Activated CD4-positive, CD25-positive, alpha-beta regulatory T cell (primary cell): Measurements from ENCODE around the gene MGLL.

ENCODE experiments used
- DNase-seq, 4 experiments: peaks; one replicate each; lab custom pipeline; 2025; lab: John Stamatoyannopoulos, UW

The MGLL gene

DNA sequence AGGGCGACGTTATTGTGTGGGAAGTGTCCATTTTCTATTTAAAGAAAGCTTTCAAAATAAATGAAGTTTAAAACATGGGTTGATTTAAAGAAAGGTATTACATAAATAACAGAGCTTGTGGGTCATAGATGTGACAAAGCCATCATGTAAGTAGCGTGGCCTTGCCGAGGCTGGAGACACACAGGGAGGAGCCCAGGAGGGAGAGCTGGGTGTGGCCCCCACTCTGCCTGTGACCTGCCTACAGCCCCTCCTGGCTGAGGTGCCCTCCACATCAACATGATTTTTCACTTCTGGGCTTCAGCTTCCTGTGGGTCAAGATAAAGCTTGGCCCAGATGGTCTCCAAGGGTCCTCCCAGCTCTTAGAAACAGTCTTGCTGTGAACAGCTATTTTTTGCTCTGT lies 12.5 kb upstream of the MGLL start:
- no peak for DNase-seq

DNA sequence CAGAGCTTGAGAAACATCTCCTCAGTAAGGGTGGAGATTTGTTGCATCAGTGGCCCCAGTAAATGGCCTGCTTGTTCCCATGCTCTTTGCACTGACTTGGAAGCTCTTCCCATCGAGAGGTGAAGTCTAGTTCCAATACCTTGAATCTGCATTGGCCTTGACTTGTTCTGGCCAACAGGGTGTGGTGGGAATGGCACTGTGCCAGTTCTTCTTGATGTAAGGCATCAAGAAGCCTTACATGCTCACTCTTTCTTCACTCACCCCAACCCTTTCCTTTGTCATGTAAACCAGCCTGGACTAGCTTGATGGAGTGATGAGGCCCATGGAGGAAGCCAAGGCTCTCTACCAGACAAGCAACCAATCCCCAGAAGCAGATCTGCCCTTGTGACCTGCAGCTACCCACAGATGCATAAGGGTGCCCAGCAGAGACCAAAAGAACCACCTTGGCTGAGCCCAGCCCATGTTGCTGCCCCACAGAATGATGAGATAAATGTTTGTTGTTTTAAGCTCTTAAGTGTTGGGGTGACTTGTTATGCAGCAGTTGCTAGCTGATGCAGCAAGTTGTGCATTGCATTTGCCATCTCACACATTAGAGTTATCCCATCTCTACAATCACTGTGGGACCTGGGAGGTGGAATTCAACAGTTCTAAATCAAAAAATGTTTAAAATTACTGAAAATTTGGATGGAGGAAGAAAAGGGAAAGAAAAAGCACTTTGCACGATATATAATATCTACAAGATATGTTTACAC lies 11.1 kb upstream of the MGLL start:
- DNase-seq: no peak

DNA sequence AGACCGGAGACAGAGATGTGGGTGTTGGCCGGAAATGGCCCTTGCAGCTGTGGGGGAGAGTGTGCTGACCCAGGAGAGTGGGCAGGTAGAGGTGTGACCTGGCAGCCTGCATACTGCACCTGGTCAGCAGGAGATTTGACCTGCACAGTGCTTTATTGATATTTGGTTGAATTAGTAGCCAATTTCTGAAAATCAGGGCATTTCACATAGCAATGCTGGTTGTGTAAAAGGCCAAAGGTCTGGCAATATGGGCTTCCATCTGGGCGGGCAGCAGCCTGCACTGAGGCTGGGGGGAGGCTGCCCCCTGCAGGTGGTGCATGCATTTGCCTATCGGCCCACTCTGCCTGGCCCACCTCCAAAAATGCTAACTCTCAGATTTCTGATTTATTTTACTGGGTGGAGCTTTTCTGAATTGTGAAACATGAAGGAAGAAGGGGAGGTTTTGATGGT lies 9.4 kb upstream of the MGLL start:
- no peak for DNase-seq

DNA sequence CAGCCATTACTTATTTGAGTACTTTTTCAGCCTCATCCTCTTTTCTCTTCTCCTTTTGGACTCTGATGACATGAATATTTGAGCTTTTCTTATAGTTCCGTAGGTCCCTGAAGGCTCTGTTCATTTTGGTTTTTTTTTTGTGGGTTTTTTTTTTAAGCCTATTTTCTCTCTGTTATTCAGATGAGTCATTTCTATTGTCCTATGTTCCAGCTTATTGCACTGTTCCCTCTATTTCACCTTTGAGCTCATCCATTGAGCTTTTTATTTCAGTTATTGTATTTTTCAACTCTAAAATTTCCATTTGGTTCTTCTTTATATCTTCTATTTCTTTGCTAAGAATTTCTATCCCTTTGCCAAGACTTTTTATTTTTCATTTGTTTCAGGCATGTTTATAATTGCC lies 7.2 kb upstream of the MGLL start:
- no peak for DNase-seq

DNA sequence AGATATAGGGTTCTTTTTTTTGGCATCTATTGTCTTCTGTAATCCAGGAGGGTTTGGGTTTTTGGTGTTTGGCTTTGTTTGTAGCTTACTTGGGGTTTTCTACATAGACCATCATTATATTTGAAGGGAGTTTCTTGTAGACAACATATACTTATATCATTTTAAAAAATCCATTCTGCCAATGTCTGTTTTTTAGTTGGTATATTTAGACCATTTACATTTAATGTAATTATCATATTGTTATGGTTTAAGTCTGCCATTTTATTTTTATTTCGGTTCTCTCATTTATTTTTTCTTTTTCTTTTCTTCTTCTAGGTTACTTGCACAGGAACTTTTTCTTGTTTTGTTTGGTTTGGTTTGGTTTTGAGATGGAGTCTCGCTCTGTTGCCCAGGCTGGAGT lies 5.5 kb upstream of the MGLL start:
- DNase-seq: no peak

DNA sequence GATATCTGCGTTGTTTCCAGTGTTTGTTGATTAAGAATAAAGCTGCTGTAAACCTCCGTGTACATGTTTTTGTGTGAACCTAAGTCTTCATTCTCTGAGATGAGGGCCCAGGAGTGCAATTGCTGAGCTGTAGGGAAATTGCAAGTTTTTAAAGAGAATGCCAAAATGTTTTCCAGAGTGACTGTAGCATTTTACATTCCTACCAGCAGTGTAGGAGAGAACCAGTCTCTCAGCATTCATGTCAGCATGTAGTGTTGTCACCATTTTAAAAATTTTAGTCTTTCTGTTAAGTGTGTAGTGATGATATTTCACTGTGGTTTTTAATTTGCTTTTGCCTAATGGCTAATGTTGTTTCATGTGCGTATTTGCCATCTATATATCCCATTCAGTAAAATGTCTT lies 3.4 kb upstream of the MGLL start:
- DNase-seq: no peak

DNA sequence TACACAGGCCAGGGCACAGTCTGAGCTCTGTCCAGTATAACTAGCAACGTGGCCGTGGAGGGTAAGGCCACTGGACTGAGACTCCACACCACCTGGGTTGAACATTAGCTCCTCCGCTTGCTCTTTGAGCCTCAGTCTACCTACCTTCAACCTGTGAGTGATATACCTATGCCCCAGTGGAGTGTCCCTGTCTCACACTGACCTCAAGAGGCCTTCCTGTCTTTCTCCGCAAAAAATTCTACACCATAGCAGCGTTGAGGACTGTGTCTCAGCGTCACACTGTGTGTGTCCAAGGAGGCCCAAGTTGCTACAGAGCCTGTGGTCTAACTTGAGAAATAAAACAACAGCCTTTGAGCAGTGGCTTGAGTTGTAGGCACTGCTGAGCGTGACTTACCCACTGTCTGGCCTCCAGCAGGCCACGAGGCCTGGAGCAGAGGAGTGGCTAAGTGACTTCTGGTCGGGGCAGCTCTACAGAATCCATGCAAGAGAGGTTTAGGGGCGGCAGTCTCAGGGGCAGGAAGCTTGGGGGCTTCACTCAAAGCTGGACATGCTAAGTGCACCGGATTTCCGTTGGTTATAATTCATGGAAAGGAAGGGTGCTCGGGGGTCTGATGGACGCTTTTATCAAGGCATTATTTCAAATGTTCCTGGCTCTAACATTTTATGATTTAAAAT lies 2.0 kb upstream of the MGLL start:
- no peak for DNase-seq

DNA sequence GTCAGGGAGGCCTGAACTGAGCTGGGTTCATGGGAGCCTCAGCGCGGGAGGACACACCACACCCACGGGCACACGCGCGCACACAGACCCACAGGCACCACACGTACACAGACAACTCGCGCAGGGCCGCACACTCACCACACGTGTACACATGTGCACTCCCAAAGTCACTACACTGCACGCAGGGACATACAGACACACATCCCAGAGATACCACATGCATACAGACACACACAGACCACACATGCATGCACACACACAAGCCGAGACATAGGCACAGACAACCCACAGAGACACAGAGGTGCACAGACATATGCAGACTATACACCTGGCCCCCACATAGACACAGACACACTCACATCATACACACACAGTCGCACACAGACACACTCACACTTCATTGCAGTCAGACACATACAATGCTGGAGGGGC lies 1.1 kb upstream of the MGLL start:
- no peak for DNase-seq

DNA sequence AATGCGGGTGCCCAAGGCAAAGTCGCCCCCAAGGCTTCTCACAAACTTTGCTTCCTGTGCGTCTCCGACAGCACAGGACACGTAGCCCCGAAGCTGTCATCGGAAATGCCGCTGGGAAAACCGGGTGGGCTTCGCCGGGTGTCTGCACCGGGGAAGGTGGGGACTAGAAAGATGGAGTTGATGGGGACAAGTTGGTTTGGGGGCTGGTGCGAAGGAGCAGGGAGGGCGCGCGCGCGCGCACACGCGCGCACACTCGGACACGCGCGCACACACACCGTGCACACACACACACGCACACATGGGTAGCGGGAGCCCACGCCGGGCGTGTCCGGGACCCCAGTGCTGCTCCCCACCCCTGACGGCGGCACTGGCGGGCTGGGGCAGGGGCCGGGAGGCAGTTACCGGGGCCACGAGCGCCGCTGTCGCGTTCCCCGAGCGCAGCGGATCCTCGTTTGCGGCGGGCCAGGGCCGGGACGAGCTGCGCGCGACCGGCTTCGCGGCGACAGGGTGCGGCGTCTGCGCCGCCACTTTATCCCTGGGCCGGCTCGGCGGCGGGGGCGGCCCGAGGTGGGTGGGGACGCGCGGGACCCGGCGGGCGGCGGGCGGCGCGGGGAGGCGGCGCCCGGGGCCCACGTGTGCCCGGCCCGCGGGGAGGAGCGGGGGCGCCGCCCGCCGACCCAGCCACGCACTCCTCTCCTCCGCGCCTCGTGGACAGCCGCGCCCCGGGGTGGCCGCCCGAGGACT lies 539 bp upstream of the MGLL start:
- no peak for DNase-seq

DNA sequence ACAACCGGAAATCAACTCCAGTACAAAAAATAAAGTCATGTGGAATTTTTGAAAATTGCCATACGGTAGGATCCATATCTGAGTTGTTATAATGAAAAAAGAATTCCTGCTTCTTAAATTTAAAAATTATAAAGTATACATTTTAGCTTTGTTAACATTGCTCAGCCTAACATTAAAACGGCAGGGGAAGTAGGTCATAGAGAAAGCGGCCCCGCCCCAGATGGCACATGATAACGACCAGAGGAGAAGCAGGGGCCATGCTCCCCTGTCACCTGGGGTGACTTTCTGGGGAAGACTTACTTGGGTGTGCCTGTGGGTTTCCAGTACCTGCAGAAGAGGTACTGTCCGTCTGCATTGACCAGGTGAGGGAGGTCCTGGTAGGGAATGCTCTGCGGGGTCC lies 921 bp downstream of the MGLL start:
- DNase-seq: no peak

DNA sequence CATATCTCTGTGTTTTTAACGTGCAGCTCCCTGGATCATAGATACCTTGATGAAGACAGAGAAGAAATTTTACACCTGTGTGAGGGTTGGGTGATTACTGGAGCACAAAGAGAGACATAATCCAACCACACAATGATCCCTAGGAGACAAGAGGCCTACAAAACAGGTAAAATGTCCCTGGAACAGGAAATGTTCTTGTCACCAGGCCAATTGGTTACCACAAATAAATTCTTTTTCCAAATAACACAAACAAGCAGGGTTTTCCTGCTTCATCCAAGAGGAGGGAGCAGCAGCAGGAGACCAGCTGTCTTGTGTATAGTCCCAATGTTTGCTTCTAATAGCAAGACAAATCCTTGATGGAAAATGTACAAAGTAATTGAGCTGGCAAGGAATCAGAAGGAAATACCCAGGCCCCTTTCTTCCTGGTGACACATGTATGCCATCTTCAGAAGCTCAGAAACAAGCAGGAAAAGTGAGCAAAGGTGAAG lies 1.4 kb downstream of the MGLL start:
- no peak for DNase-seq

DNA sequence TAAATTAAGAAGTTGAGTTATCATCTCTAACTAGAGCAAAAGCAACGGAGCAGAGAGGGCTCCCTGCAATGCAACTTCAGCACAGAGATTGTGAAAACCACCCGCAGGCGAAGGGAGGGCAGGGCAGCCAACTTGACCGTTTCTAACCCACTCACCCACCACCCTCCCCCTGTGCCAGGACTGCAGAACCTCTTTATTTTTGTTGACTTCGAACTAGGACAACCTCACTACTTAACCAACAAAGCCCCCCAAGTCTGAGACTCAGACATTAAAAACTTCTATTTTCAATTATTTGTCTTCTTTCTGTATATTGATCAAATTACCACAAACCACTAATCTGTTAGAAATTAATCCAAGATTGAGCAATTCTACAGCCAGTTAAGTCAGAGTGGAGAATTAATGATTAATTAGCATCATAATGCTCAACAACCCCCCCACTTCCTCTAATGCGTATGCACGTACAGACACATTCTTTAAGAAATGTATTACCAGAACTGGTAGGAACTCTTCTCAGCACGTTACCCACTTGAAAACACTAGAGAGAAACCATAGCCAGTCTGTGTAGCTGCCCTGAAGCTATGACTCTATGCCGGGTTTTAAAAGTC lies 2.0 kb downstream of the MGLL start:
- DNase-seq: no peak

DNA sequence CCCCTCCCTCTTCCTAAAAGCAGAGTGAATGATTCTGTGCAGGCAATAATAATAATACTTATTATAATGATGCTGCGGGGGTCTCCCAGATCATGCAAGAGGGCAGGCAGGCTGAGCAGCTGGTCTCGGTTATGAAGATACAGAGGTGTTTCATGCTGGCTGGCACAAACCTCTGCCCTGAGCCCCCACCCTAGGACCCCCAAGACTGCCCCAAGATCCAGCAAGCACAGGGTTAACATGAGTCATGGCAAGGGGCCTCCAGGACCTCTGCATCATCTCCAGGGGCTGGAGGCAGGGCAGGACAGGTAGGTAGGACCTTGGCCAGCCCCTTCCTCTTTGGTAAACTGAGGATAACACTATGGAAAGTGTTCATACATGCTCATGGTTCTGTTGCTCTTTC lies 2.7 kb downstream of the MGLL start:
- DNase-seq: no peak

DNA sequence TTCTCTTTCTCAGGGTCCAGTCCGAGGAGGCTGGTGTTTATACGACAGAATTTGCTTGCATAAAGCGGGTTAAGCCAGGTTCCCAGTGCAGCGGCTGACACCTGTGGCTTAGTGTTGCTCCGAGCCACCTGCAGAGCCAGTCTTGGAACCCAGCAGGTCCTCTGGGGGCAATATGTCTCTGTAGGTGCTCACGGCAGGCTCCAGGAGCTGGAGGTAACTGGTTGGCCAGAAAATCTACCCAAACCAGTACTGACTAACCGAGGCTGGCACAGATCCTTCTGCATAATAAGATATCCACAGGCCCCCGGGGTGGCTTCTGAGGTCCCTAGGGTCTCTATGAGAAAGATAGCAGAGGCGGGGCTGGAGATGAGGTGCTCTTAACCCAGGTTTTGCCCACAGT lies 3.2 kb downstream of the MGLL start:
- DNase-seq: no peak

DNA sequence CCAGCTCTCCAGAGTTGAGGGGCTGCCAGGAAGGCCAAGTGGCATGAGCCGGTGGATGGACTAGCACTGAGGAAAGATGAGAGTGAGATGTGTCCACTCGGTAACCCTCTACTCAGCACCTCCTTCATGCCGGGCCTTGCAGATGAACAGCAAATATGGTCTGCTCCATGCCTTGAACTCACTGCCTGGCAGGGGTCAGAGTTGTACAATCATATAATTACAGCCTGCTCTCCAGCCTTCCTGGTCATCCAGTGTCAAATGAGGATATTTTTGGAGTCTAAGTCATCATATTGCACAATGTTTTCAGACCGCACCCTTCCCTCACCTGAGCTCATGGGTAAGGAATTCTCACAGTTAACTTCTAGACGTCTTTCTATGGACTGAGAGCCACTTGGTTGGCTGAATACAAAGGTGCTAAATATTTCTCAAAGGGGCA lies 4.9 kb downstream of the MGLL start:
- DNase-seq: no peak

DNA sequence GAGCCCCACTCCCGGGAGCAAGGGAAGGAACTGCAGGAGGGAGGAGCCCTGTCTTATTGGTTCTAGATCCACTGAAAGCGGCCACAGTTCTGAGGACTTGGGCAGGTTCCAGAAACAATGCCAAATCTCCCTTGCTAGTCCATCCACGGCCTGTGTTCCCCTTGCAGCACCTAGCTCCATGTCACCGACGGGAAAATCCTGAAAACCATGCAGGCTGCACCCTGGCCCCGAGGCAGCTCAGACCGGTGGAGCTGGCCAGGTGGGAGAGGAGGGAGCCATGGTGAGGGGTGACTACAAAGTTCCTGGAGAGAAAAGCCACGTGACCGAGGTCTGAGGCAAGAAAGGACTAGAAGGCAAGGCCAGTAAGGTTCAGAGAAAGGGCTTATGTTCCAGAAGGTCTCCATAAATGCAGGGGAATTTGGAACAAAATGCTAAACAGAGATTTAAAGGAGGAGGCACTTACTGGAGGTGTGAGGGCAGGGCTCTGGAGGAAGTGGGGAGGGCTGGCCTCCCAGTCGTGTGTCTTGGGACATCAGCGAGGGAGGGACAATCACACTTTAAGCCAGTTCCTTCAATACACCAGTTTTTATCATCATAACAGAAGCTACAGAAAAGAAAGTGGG lies 5.4 kb downstream of the MGLL start:
- DNase-seq: no peak

DNA sequence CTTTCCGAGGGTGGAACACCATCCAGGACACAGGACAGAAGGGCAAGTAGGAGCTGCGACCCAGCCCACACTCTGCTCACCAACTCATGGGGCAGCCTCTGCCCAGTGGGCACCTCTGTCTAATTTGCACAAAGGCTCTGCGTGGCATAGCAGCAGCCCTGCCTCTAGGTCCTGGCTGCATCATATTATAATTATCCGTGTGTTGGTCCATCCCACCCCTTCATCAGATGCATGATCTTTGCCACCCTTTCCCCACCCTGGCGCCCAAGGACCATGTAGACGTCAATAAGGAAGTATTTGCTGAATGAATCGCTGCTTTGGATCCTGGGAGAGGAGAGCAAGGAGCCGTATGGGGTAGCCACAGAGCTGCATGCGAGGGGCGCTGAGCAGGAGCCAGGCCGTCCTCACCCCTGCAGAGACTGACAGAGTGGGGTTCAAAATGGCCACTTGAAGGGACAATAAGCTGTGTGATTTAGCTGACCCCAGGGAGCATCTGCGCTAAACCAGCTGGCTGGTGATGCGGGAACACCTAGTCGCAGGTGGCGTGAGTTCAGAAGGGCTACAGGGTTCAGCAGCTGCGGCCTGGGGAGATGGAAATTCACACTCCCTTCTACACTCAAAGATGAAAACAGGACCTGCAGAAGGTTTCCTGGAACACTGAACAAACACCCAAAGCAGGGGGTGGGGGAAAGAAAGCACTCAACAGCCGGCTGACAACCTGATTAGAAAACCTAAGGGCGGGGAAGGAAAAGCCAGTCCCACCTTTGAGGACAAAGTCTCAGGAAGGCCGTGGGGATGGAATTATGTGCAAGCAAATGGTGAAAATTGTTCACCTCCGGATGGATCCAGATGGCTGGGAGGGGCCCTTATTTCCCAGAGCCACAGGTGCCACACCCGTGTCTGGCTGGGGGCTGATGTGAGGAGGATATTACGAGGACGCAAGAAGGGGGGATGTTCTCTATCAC lies 6.4 kb downstream of the MGLL start:
- DNase-seq: no peak

DNA sequence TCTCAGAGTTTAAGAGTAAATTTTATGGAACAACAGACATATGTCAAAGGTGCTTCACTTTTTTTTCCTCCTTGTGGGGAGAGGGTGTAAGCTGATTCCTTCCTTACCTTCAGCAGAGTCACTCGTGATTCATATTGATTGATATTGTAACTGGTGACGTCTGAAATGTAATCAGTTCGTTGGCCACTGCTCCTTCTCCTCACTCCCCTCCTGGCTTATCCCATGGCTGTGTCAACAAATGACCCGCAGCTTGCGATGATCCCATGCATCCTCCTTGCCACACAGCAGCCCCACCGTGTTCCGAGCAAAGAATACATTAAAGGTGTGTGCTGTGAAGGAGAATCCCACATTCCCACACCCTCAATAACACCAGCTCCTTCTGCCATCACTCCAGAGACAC lies 7.3 kb downstream of the MGLL start:
- DNase-seq: no peak

DNA sequence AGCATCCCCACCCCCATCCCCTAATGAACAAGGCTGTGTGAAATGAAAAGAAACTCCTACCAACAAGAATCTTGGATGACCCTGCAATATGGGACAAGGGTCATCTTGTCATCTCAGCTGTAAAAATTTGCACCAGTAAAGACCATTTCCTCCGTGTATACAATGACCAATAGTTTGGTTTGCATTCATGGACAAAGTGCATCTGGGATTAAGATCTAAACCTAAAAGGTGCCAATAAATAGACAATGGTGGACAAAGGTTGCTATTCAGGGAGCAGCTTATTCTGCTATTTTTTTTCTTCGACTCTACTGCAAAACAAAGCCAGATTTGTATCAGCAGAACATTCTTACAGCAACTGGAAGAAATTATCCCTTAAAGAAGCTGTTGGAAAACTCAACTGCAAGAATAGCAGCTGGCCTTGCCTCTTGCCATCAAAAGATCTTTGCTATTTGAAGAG lies 8.0 kb downstream of the MGLL start:
- DNase-seq: no peak

DNA sequence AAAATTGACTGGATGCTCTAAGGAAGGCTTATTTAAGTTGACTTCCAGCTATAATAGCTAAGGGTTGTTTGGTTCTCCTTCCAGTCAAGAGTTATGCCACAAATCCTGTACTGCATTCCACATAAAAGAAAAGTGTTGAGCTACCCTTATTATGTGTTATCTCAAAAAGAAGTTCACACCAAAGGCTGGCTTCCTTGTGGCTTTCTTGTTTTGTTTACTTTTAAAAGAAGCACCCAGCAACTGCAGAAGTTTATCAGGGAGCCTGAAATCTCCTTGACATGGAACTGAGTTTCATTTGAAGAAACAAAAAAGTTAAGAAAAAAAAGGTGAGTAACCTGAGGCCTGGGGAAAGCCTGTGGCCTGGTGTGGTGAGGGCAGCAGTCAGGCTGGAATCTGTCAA lies 10.2 kb downstream of the MGLL start:
- DNase-seq: no peak

DNA sequence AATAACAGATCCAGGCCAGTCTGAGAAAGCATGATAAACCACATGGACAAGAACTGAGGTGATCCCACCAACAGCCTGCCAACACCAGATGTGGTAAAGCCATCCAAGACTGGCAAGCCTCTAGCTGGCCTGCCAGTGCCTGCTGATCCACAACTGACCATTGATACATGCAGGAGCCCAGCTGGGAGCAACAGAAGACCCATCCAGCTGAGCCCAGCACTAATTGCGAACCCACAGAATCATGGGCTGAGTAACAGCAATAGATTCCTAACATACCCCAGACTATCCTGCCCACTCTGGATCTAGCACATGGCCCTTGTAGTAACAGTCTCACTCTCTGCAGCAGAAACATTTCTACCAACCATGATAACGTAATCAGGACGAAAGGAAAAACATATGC lies 10.6 kb downstream of the MGLL start:
- no peak for DNase-seq
